ENCODE results near the gene PPP4C. TPM values are rescaled to one million over a fixed set of nuclear protein-coding genes. Genes with fewer than 3 reads are reported as not detected.

The PPP4C gene
- total RNA-seq, 3 donors from 2014 or later, result 47.7 to 55.1 (median 51.7) TPM

- Histone ChIP-seq H3K4me1 (peaks cover 17% of the 10 kb centered on the region in 2 donors), H3K27ac (peak overlapping the region; percentile 96 to 99), H3K9me3 (no peaks in the 10 kb centered on the region), H3K27me3 (no peaks in the 10 kb centered on the region), H3K36me3 (no peaks in the 10 kb centered on the region), H3K4me3 (peak overlapping the region; percentile 65 to 100 (median 89))
- TF ChIP-seq POLR2AphosphoS5 (IDR thresholded peaks at IDR 0.05) (no peak), CTCF (IDR thresholded peaks at IDR 0.05) (no peak), POLR2A (IDR thresholded peaks at IDR 0.05) (no peak)
- no peak for DNase-seq (ENCODE audit: low spot score in 2 of 2)
- intact Hi-C loops (cut with DNase I; ENCODE audit: low total_unique reads), result loop anchor here (10.0 kb wide), 1 partner anchor 320 kb away; no protein-coding TSS in a partner anchor
These were observed 18.9 kb downstream of the PPP4C start for GRCh38 chr16:30094541-30095165.

- Histone ChIP-seq H3K4me3 (peak overlapping the region; percentile 65 to 100 (median 89)), H3K36me3 (no peaks in the 10 kb centered on the region), H3K27me3 (no peaks in the 10 kb centered on the region), H3K4me1 (peaks cover 17% of the 10 kb centered on the region in 2 donors), H3K9me3 (no peaks in the 10 kb centered on the region), H3K27ac (peak overlapping the region; percentile 96 to 99)
- DNase-seq (ENCODE audit: low spot score in 2 of 2), result no peak
- TF ChIP-seq POLR2A (IDR thresholded peaks at IDR 0.05) (no peak), CTCF (IDR thresholded peaks at IDR 0.05) (no peak), POLR2AphosphoS5 (IDR thresholded peaks at IDR 0.05) (no peak)
- intact Hi-C loops (cut with DNase I; ENCODE audit: low total_unique reads), result loop anchor here (10.0 kb wide), 1 partner anchor 319 kb away; no protein-coding TSS in a partner anchor
These were observed 19.6 kb downstream of the PPP4C start for GRCh38 chr16:30095166-30096078.

- TF ChIP-seq CTCF (IDR thresholded peaks at IDR 0.05) (no peak), POLR2AphosphoS5 (IDR thresholded peaks at IDR 0.05) (peak; percentile 65 to 79 (median 69)), POLR2A (IDR thresholded peaks at IDR 0.05) (no peak)
- Histone ChIP-seq H3K27ac (peak within 1 kb of the TSS; percentile 96 to 99), H3K36me3 (no peaks in the 10 kb centered on the region), H3K4me1 (peaks cover 13 to 17% of the 10 kb centered on the region in 2 donors), H3K4me3 (peak within 1 kb of the TSS; percentile 65 to 100 (median 89)), H3K9me3 (no peaks in the 10 kb centered on the region), H3K27me3 (no peaks in the 10 kb centered on the region)
- DNase-seq (ENCODE audit: low spot score in 2 of 2), result peak; percentile 92 to 95
- intact Hi-C loops (cut with DNase I; ENCODE audit: low total_unique reads), result loop anchor here (10.0 kb wide), 1 partner anchor 319 kb away; no protein-coding TSS in a partner anchor
These were observed 20.5 kb downstream of the PPP4C start, which contains the start of gene YPEL3 for GRCh38 chr16:30096105-30096861. Gene YPEL3, minus strand, starts transcription at chr16:30096213. Its CDS starts 731 bp downstream, at chr16:30095482.

- H3K4me3 ChIP-seq, result peak overlapping the region; percentile 65 to 100 (median 89)
- H3K4me1 ChIP-seq, result peaks cover 11 to 17% of the 10 kb centered on the region in 2 donors
- intact Hi-C loops (cut with DNase I; ENCODE audit: low total_unique reads), result loop anchor here (10.0 kb wide), 1 partner anchor 318 kb away; no protein-coding TSS in a partner anchor
- peak overlapping the region; percentile 96 to 99 for H3K27ac ChIP-seq
- no peaks in the 10 kb centered on the region for H3K9me3 ChIP-seq
- no peak for DNase-seq (ENCODE audit: low spot score in 2 of 2)
- H3K27me3 ChIP-seq, result no peaks in the 10 kb centered on the region
- no peaks in the 10 kb centered on the region for H3K36me3 ChIP-seq
- TF ChIP-seq CTCF (IDR thresholded peaks at IDR 0.05) (no peak), POLR2AphosphoS5 (IDR thresholded peaks at IDR 0.05) (no peak), POLR2A (IDR thresholded peaks at IDR 0.05) (no peak)
These were observed 21.2 kb downstream of the PPP4C start for GRCh38 chr16:30096862-30097563.
